ENCODE results near the gene STK10. TPM values are rescaled to one million over a fixed set of nuclear protein-coding genes. Genes with fewer than 3 reads are reported as not detected.

STK10 gene
- total and polyA plus RNA-seq, 12 donors: 5.5 to 39.1 (median 19.0) TPM

DNA sequence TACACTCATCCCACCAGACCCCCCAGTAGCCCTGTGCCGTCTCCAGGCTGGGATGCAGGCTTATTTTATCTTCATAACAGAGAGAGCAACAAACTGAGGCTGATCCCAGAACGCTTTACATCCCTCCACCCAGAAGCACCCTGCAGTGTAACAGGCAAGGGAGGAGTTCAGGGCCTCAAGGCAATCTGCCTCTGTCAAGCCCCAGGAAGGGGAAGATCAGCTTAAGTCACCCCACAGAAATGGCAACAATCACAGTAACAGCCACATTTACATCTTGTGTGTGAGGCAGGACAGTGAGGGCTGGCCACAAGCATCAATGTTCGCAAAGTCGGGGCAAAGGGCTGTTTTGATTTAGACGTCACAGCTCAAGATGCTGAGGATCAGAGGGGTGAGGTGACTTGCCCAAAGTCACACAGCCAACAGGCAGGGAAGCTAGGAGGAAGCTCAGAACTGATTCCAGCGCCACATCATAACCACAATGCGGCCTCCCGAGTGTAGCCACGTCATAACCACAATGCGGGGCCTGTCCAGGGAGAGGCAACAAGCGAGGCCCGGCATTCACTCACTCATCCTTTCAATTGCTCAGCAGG lies 14.4 kb downstream of the STK10 start:
- no peak overlapping the region for H3K4me3 ChIP-seq
- intact Hi-C loops (cut with DNase I): no loop called here
- DNase-seq: no peak
- H3K27me3 ChIP-seq: no peaks in the 10 kb centered on the region
- H3K36me3 ChIP-seq (replicated peaks in 1 of 2): no peaks in the 10 kb centered on the region
- no peak overlapping the region for H3K27ac ChIP-seq
- TF ChIP-seq CTCF (IDR thresholded peaks at IDR 0.05) (no peak), POLR2A (IDR thresholded peaks at IDR 0.05) (no peak)
- 78 to 88% (median 83%) methylated on average over 9 to 12 of the region's 12 CpGs for WGBS, 4 donors
- H3K4me1 ChIP-seq (replicated peaks in 1 of 2): peaks cover 0 to 26% of the 10 kb centered on the region in 2 donors
- no peaks in the 10 kb centered on the region for H3K9me3 ChIP-seq (replicated peaks in 1 of 3)

DNA sequence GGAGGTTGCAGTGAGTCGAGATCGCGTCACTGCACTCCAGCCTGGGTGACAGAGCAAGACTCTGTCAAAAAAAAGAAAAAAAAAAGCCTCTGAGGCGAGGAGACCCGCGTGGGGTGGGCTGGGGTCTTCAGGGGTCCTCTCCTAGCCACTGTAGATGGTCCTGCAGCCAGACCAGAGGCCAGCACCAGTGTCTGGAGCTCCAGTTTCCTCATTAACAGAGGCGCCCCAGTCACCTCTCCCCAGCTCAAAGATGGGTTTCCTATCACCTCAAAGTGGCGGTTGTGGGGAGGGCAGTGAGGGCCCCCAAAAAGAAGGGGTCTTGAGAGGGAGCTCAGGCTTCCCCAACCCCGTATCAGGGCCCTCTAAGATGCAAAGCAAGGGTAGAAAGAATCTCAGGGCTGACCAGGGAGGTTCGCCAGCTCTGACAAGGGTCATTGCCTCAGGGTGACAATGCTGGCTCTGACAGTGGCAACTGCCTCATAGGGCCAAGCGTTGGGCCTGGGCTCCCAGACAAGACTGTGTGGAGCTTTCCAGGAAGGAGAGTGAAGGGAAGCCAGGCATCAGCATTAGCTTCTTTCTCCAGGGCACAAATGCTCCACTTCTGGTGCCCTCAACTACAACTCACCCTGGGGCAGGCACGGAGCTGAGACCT lies 15.0 kb downstream of the STK10 start:
- no peaks in the 10 kb centered on the region for H3K9me3 ChIP-seq (replicated peaks in 1 of 3)
- H3K36me3 ChIP-seq (replicated peaks in 1 of 2): no peaks in the 10 kb centered on the region
- no peak for DNase-seq
- intact Hi-C loops (cut with DNase I): no loop called here
- peaks cover 0 to 26% of the 10 kb centered on the region in 2 donors for H3K4me1 ChIP-seq (replicated peaks in 1 of 2)
- TF ChIP-seq POLR2A (IDR thresholded peaks at IDR 0.05): no peak
- TF ChIP-seq CTCF (IDR thresholded peaks at IDR 0.05): no peak
- no peaks in the 10 kb centered on the region for H3K27me3 ChIP-seq
- WGBS, 4 donors: 63 to 85% (median 80%) methylated on average over 9 to 12 of the region's 12 CpGs
- H3K4me3 ChIP-seq: no peak overlapping the region
- no peak overlapping the region for H3K27ac ChIP-seq

DNA sequence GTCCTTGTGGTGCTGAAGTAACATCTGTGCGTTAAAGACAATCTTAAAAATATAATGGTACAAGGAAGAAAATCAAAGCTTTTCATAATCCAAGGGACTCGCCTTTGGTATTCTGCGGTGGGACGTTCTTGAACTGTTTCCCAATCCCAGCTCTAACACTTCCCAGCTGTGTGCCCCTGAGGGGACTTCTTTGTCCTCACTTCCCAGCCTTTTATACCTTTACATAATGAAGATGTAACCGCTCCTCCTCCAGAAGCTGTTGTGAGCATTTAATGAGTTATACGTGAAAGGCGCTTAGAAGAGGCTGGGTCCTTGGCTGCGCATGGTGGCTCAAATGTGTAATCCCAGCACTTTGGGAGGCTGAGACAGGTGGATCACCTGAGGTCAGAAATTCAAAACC lies 16.9 kb downstream of the STK10 start:
- Histone ChIP-seq H3K4me1 (replicated peaks in 1 of 2) (peaks cover 0 to 23% of the 10 kb centered on the region in 2 donors), H3K27ac (no peak overlapping the region), H3K4me3 (no peak overlapping the region), H3K9me3 (replicated peaks in 1 of 3) (no peaks in the 10 kb centered on the region), H3K36me3 (replicated peaks in 1 of 2) (no peaks in the 10 kb centered on the region), H3K27me3 (no peaks in the 10 kb centered on the region)
- TF ChIP-seq POLR2A (IDR thresholded peaks at IDR 0.05): no peak
- no peak for TF ChIP-seq CTCF (IDR thresholded peaks at IDR 0.05)
- DNase-seq: no peak
- intact Hi-C loops (cut with DNase I): no loop called here
- 87 to 95% (median 92%) methylated on average over 8 of the region's 8 CpGs for WGBS, 4 donors

DNA sequence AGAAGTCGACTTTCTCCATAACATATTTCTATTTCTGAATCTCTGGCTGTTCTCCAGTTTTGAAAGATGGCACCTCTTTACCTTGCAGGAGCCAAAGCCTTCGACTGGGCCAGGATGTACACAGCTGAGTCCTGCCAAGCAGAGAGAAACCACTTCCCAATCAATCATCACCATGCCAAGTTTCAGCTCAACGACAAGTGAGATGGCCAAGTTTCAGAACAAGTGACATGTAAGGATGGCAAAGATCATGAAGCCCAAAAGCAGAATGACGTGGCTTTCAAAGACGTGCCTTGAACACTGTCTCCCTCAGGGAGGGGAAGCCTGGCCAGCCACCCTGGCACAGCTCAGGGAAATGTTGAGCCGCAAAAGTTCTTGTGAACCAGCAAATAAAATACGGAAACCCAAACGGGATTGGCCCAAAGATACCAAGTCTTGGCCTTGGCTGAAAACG lies 17.7 kb downstream of the STK10 start:
- peaks cover 2 to 25% of the 10 kb centered on the region in 2 donors for H3K4me1 ChIP-seq (replicated peaks in 1 of 2)
- WGBS, 4 donors: 56 to 81% (median 71%) methylated on average over 9 of the region's 9 CpGs

More for the DNA sequence above, 17.7 kb downstream of the STK10 start:
- Histone ChIP-seq H3K27me3 (no peaks in the 10 kb centered on the region), H3K4me3 (no peak overlapping the region), H3K27ac (no peak overlapping the region), H3K9me3 (replicated peaks in 1 of 3) (no peaks in the 10 kb centered on the region), H3K36me3 (replicated peaks in 1 of 2) (no peaks in the 10 kb centered on the region)
- DNase-seq: no peak
- TF ChIP-seq CTCF (IDR thresholded peaks at IDR 0.05) (no peak), POLR2A (IDR thresholded peaks at IDR 0.05) (no peak)
- intact Hi-C loops (cut with DNase I): no loop called here
